IPS-15b (cell line): ENCODE results near the gene ADAM11.

Experiments
- H3K27me3 ChIP-seq: one replicate; pipeline ENCODE4 v1.6.1; 2013; ENCODE audit warnings: low read length; ENCODE audit not compliant: control insufficient read depth, insufficient read depth
- H3K36me3 ChIP-seq: one replicate; pipeline ENCODE4 v1.6.1; 2013; ENCODE audit warnings: low read length; ENCODE audit not compliant: control insufficient read depth, insufficient read depth
- H3K4me1 ChIP-seq: one replicate; pipeline ENCODE4 v1.6.1; 2013; ENCODE audit warnings: mild to moderate bottlenecking, low read length; ENCODE audit not compliant: control insufficient read depth, insufficient read depth
- H3K4me3 ChIP-seq: one replicate; pipeline ENCODE4 v1.5.1; 2013; ENCODE audit warnings: low read depth, low read length
- H3K9ac ChIP-seq: one replicate; pipeline ENCODE4 v1.6.1; 2013; ENCODE audit warnings: low read depth, mild to moderate bottlenecking, low read length
- H3K9me3 ChIP-seq: one replicate; pipeline ENCODE4 v1.6.1; 2013; ENCODE audit warnings: mild to moderate bottlenecking, low read length; ENCODE audit not compliant: control insufficient read depth, insufficient read depth

The ADAM11 gene

DNA sequence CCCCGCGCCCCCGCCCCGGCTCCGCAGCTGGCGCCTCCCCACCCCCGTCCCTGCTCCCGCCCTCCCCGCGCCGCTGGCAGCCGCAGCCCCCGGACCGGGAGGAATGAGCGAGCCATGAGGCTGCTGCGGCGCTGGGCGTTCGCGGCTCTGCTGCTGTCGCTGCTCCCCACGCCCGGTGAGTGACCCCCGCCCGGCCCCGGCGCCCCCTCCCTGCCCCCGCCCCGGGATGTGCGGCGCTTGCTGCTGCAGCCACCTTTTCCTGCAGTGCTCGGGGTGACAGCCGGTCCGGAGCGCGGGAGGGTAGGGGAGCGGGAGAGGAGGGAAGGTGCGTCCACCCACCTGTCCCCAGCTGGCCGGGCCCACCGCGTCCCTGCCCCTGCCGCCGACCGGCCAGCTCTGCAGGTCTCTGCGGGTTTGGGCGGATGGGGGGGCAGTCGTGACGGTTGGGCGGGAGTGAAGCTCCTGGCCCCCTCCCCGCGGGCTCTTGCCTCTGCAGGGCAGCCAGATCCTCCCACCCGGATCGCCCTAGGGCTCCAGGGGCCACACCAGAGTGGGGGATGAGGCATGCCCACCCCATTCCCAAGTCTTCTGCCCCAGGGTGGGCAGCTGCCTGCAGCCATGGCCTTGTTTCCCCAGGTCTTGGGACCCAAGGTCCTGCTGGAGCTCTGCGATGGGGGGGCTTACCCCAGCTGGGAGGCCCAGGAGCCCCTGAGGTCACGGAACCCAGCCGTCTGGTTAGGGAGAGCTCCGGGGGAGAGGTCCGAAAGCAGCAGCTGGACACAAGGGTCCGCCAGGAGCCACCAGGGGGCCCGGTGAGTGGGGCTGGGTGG, 513 bp downstream of the ADAM11 start:
- Histone ChIP-seq H3K9ac (no peak overlapping the region), H3K36me3 (no peaks in the 10 kb centered on the region), H3K9me3 (no peaks in the 10 kb centered on the region), H3K4me1 (no peaks in the 10 kb centered on the region), H3K4me3 (peak overlapping the region; percentile 53), H3K27me3 (peaks cover 31% of the 10 kb centered on the region)

DNA sequence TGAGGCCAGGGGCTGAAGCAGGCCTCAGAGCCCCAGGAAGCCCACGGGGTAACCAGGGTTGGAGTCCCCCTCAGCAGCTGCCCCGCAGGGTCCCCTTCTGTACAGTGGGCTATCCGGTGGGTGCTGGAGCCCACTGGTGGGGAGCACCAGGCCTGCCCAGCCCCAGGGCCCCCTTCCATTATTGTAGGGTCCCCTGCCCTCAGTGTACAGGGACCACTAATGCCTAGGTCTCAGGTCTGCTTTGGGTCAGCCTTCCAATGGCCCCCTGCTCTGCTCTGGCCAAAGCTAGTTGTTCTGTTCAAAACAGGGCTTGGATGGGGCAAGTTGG, 1.1 kb downstream of the ADAM11 start:
- no peaks in the 10 kb centered on the region for H3K9me3 ChIP-seq
- no peaks in the 10 kb centered on the region for H3K4me1 ChIP-seq
- H3K4me3 ChIP-seq, result no peak overlapping the region
- H3K36me3 ChIP-seq, result no peaks in the 10 kb centered on the region
- H3K27me3 ChIP-seq, result peaks cover 31% of the 10 kb centered on the region
- no peak overlapping the region for H3K9ac ChIP-seq

DNA sequence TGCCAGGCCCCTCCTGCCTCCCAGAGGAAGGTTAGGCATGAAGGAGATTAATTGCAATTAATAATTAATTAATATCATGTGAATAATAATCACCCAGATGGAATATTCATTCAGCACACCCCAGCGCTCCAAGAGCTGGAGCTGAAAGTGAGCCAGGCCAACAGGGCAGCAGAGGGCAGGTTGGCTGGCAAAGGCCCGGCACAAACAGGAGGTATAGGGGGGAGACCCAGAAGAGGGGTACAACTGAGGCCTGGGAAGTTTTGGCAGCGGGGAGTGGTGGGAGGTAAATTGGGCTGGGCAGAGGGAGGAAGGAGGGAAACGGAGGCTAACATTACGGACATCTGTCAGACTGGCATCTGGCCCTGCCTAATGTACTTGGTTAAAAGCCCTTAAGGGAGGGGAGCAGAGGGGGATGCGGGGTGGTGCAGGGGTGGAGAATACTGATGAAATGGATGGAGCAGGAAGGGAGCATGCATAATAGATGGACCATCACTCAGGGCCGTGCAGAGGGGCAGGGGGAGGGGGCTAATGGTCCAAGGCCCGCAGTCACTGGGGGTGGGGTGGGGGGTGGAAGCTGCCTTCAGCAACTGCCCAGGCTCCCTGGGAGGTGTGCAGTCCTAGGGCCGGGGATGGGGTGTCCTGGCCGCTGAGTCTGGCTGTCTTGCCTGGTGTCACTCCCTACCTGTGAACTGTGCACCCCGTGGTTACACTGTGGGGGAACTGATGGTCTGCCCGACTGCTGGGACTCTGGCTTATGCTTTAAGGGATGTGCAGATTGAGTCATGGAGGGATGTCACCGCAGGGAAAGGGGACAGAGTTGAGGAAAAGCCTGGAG, 1.9 kb downstream of the ADAM11 start:
- H3K27me3 ChIP-seq, result peaks cover 31% of the 10 kb centered on the region
- no peak overlapping the region for H3K9ac ChIP-seq
- H3K9me3 ChIP-seq, result no peaks in the 10 kb centered on the region
- H3K4me1 ChIP-seq, result no peaks in the 10 kb centered on the region
- no peaks in the 10 kb centered on the region for H3K36me3 ChIP-seq
- no peak overlapping the region for H3K4me3 ChIP-seq

DNA sequence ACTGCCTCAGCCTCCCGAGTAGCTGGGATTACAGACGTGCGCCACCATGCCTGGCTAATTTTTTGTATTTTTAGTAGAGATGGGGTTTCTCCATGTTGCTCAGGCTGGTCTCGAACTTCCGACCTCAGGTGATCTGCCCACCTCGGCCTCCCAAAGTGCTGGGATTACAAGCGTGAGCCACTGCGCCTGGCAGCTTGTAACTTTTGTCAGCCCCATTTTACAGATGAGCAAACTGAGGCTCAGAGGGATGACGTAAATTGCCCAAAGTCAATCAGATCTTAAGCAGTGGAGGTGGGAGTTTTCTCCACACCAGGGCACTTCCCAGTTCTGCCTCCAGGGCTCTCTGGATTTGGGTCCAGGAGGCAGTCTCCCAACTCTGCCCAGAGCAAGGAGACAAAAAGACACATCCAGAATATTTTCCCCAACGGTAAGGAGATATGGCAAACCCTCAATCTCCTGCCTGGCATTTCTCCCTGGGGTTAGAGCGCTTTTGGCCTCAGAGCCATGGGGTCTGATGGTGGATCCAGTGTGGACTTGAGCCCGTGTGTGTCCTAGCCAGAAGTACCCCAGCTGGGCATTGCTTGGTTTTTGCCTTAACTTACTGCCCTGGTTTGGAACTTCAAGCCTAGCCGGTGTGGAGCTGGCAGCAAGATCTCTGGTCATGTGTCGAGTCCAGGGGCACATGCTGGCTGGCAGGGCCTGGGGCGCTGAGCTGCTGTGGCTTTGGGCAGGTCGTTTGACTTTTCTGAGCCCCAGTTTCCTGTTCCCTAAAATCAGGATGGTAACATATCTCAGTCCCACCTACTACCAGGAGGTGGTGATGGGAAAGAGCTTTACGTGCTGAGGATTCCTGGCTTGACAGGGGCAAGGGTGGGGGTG, 3.4 kb downstream of the ADAM11 start:
- peaks cover 27% of the 10 kb centered on the region for H3K27me3 ChIP-seq
- no peaks in the 10 kb centered on the region for H3K36me3 ChIP-seq
- no peak overlapping the region for H3K9ac ChIP-seq
- H3K4me1 ChIP-seq, result no peaks in the 10 kb centered on the region
- H3K9me3 ChIP-seq, result no peaks in the 10 kb centered on the region
- no peak overlapping the region for H3K4me3 ChIP-seq

DNA sequence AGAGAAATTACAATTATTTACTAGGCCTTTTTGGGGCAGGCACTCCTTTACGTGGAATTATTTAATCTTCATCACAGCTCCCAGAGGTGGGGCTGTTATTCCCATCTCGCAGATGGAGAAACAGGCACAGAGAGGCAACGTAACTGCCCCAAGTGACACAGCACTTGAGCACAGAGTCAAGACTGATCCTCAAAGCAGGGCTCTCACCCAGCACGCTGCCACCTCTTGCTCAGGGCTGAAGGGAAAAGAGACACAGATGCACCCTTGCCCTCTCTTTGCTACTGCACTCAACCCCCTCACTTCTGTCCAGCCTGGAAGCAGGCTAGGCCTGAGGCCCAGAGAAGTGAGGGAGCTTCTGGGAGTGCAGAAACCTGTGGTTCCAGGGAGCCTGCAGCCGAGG, 4.4 kb downstream of the ADAM11 start:
- H3K27me3 ChIP-seq, result peaks cover 17% of the 10 kb centered on the region
- no peak overlapping the region for H3K4me3 ChIP-seq
- no peaks in the 10 kb centered on the region for H3K36me3 ChIP-seq
- no peaks in the 10 kb centered on the region for H3K9me3 ChIP-seq
- peaks cover 6% of the 10 kb centered on the region for H3K4me1 ChIP-seq
- H3K9ac ChIP-seq, result no peak overlapping the region

DNA sequence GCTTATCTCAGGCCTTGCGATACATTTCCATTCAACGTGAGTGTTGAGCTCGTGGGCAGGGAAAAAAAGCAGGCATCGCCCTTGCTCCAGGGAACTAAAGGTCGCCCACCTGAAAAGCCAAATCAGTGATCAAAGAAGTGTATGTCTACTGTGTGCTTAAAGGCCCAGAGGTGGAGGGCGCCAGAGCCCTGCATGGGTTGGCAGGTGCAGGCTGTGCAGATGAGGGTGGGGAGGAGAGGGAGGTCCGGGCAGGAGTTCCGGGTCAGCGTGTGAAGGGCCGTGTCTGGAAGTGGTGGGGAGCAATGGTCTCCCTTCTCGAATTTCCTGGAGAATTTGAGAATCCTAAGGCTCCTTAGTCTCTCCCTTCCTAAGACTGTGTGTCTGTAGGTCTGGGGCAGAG, 7.2 kb downstream of the ADAM11 start:
- Histone ChIP-seq H3K9me3 (no peaks in the 10 kb centered on the region), H3K4me3 (no peak overlapping the region), H3K36me3 (no peaks in the 10 kb centered on the region), H3K4me1 (peaks cover 6% of the 10 kb centered on the region), H3K27me3 (peaks cover 3% of the 10 kb centered on the region), H3K9ac (no peak overlapping the region)

DNA sequence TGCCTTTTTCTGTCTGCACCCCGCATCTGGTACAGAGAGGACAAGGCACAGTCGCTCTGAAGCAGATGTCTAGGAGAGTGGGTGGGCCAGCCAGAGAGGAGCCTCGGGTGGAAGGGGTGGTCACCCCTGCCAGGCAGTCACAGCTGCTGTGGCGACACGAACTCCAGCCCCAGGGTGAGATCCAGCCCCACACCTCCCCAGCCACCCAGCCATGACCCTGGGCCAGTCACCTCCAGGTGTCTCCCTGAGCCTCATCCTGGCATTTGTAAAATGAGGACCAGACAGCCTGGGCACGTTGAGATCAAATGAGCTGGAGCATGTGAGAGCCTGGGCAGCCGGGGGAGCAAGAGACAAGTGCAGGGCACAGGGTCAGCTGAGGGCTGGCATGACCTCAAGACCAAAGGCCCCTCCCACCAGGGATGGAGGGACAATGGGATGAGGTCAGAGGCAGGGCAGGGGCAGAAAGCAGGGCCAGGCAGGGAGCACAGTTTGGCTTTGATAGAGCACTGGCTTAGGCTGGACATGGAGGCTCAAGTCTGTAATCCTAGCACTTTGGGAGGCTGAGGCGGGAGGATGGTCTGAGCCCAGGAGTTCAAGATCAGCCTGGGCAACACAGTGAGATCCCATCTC, 7.7 kb downstream of the ADAM11 start:
- H3K36me3 ChIP-seq, result no peaks in the 10 kb centered on the region
- peaks cover 6% of the 10 kb centered on the region for H3K4me1 ChIP-seq
- no peaks in the 10 kb centered on the region for H3K9me3 ChIP-seq
- no peak overlapping the region for H3K9ac ChIP-seq
- H3K27me3 ChIP-seq, result no peaks in the 10 kb centered on the region
- H3K4me3 ChIP-seq, result no peak overlapping the region

DNA sequence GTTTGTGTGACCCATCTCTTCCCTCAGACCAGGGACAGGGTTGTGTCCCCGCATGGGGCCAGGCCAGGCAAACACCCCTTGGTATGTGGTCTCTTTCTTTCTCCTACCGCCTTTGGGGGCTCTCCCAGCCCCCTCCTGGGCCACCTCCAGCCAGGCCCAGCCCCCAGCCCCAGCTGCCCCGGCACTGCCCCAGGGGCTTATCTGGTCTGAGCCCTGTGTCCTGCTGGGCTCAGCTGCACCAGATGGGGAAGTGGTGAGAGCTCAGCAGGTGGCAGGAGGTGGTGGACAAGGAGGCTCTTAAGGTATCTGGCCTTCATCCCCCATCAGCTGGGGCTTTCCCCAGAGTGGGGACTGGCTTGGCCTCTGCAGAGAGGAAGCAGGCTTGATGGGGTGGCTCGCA, 8.7 kb downstream of the ADAM11 start:
- H3K9ac ChIP-seq, result no peak overlapping the region
- no peaks in the 10 kb centered on the region for H3K27me3 ChIP-seq
- peaks cover 6% of the 10 kb centered on the region for H3K4me1 ChIP-seq
- H3K9me3 ChIP-seq, result no peaks in the 10 kb centered on the region
- H3K36me3 ChIP-seq, result no peaks in the 10 kb centered on the region
- H3K4me3 ChIP-seq, result no peak overlapping the region

DNA sequence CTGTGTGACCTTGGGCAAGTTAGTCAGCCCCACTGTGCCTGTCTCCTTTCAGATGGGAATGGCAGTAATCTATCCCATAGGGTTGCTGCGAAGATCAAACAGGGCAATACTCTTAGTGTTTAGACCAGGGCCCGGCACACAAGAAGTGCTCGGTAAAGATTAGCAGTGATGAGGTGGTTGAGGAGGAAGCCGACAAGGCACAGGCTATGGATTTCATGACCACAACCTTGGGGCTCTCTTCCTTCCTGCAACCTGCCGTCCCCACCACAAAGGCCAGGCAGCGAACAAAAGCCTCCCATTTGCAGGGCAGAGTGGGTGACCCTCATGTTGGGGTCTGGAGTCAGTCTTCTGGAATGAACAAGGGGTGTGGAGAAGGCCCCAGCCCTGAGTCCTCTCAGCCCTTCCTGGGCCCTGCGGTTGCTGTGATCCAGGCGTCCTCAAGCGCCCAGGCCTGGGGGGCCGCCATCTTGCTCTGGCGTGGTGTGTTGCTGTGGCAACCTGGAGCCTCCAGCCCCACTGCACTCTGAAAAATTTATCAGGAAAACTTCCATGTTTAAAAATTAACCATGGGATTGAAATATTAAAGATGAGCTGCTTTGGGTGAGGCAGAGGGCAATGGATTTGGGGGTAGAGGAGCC, 9.8 kb downstream of the ADAM11 start:
- Histone ChIP-seq H3K9me3 (no peaks in the 10 kb centered on the region), H3K4me1 (peaks cover 6% of the 10 kb centered on the region), H3K36me3 (no peaks in the 10 kb centered on the region), H3K4me3 (no peak overlapping the region), H3K27me3 (no peaks in the 10 kb centered on the region), H3K9ac (no peak overlapping the region)

DNA sequence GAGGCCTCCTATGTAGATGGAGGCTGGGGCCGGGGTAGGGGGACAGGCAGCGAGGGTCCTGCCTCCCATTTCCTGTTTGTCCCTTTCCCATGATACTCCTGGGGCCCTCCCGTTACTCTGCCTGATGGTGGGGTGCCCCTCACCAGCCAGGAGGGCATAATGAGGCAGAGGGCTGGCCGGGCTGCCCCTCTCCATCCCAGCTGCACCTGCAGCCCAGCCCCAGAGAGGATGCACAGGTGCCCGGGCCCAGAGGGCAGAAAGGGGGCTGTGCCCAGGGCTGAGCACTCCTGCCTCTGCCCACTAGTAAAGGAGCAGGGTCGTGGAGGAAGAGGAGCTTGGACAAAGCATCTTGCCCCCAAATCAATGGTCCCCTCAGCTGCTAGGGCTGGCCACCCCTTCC, 10.4 kb downstream of the ADAM11 start:
- Histone ChIP-seq H3K36me3 (no peaks in the 10 kb centered on the region), H3K27me3 (no peaks in the 10 kb centered on the region), H3K9ac (no peak overlapping the region), H3K4me3 (no peak overlapping the region), H3K9me3 (no peaks in the 10 kb centered on the region), H3K4me1 (peaks cover 6% of the 10 kb centered on the region)

DNA sequence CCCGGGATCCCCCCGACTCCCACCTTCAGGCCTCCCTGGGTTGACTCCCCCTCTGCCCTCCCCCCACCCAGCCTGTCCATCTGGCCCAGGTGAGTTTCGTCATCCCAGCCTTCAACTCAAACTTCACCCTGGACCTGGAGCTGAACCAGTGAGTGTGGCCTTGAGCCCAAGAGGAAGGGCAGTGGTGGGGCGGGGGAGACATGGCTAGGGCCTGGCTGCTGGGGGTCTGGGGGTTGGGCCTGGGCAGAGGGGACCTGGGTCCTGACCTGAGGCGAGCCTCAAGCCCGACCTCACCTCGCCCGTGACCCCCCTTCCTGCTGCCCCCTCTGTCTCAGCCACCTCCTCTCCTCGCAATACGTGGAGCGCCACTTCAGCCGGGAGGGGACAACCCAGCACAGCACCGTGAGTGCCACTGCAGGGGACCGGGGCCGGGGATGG, 10.9 kb downstream of the ADAM11 start:
- peaks cover 6% of the 10 kb centered on the region for H3K4me1 ChIP-seq

More for the DNA sequence above, 10.9 kb downstream of the ADAM11 start:
- Histone ChIP-seq H3K36me3 (no peaks in the 10 kb centered on the region), H3K9me3 (no peaks in the 10 kb centered on the region), H3K9ac (no peak overlapping the region), H3K27me3 (no peaks in the 10 kb centered on the region), H3K4me3 (no peak overlapping the region)
